Measurements from ENCODE around the gene GGA1.

GGA1 gene, protein sequence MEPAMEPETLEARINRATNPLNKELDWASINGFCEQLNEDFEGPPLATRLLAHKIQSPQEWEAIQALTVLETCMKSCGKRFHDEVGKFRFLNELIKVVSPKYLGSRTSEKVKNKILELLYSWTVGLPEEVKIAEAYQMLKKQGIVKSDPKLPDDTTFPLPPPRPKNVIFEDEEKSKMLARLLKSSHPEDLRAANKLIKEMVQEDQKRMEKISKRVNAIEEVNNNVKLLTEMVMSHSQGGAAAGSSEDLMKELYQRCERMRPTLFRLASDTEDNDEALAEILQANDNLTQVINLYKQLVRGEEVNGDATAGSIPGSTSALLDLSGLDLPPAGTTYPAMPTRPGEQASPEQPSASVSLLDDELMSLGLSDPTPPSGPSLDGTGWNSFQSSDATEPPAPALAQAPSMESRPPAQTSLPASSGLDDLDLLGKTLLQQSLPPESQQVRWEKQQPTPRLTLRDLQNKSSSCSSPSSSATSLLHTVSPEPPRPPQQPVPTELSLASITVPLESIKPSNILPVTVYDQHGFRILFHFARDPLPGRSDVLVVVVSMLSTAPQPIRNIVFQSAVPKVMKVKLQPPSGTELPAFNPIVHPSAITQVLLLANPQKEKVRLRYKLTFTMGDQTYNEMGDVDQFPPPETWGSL

DNA sequence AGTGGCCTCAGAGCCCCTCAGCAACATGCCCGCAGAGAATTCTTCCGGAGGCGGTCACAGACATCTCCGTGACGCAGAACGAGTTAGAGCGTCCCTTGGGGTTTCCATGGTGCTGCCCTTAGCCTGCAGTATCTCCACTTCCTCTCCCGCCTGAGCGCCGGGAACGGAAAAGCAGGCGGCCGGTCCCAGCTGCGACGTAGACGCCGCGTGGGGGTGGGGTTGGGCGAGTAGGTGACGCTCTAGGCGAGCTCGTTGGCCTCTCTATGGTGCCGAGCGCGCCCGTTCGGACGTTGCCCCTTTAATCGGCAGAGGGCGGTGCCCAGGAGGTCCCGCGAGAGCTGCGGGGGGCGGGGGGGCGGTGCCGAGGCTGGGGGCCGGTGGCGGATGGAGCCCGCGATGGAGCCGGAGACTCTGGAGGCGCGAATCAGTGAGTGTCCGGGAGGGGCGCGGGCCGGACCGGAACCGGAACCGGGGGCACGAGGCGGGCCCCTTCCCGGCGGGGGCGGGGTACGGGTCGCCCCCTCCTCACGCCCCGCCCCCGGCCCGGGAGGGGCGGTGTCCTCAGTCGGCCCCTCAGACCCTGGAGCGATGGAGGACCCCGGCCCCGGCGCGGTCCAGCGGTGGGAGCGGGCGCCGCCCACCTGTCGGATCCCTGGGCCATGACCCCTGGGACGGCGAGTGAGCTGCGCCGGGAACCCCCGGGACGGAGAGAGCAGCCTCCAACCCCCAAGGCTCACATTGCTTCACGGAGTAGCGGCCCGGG lies at the start of gene GGA1:
GGA1 (plus strand) TSS at position 358 of the 763 bp plus-strand sequence; CDS start at position 385, 27 bp downstream.
- TF ChIP-seq POLR2A (IDR thresholded peaks at IDR 0.05; ENCODE audit: low read length) (peak; percentile 70), GATA1 (IDR thresholded peaks at IDR 0.05; ENCODE audit: low read depth, low read length) (no peak)
- DNase-seq, result peak; percentile 98

DNA sequence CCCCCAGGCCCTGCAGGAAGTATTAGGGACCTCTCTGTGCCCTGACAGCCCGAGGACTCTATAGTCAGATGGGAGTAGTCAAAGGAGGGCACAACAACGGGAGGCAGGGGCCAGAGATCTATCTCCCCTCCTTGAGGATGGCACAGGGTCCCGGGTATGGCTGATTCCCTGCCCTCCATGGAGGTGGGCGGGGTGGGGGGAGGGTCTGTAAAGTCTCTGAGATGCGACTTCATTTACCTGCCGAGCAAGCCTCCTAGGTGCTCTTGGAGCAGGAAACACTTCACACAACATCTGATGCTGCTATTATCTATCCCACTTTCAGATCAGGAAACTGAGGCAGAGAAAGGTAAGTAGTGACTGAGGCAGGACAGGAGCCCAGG lies 49.1 kb upstream of the GGA1 start:
- DNase-seq, result no peak
- TF ChIP-seq GATA1 (IDR thresholded peaks at IDR 0.05; ENCODE audit: low read depth, low read length) (no peak), POLR2A (IDR thresholded peaks at IDR 0.05; ENCODE audit: low read length) (no peak)

GRCh38 chr22:37559901-37560607 lies 48.6 kb upstream of the GGA1 start, which contains the start of gene CDC42EP1:
Gene CDC42EP1 (plus strand): TSS chr22:37560480. CDS start chr22:37566350, 5,870 bp downstream.
- TF ChIP-seq POLR2A (IDR thresholded peaks at IDR 0.05; ENCODE audit: low read length), result no peak
- TF ChIP-seq GATA1 (IDR thresholded peaks at IDR 0.05; ENCODE audit: low read depth, low read length), result no peak
- DNase-seq, result peak in 1 of 2 experiments; percentile 39

- no peak for DNase-seq
- TF ChIP-seq GATA1 (IDR thresholded peaks at IDR 0.05; ENCODE audit: low read depth, low read length) (no peak), POLR2A (IDR thresholded peaks at IDR 0.05; ENCODE audit: low read length) (no peak)
These were observed 47.9 kb upstream of the GGA1 start for GRCh38 chr22:37560608-37561211.

DNA sequence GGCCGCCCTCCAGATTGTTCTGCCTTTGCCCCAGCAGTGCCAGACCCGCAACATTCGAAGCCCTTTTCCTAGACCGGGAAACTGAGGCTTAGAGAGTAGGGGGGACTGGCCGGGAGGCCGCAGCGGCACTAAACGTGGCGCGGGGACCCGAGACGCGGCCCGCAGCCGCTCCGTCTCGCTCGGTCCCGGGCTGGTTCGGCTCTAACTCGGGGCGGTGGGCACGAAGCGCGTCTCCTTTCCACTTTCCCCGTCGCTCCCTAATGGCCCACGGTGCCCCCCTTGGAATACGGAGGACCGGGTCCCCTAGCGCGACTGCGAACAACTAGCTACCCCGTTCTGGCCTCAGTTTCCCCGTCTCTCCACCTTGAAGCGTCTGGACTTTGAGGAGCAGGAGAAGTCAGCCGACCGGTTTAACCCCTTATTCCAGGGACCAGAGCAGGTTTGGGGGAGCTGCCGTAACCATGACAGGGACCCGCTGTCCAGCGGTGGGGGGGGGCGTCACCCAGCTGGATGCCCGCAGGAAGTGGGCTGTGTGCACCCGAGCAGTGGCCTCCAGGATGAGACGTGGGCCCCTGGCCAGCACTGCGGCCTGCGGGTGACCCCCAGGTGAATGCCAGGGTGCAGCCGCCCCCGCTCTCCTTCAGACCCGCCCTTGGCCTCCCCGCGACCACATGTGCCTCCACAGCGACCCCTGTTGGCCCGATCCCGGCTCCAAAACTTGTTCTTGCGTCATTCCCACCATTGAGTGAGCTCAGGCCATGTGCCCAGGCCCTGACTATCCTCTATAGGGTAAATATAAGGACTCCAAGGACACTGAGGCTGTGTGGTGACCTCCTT lies 47.2 kb upstream of the GGA1 start:
- TF ChIP-seq POLR2A (IDR thresholded peaks at IDR 0.05; ENCODE audit: low read length) (no peak), GATA1 (IDR thresholded peaks at IDR 0.05; ENCODE audit: low read depth, low read length) (no peak)
- DNase-seq, result peak; percentile 77 to 86

DNA sequence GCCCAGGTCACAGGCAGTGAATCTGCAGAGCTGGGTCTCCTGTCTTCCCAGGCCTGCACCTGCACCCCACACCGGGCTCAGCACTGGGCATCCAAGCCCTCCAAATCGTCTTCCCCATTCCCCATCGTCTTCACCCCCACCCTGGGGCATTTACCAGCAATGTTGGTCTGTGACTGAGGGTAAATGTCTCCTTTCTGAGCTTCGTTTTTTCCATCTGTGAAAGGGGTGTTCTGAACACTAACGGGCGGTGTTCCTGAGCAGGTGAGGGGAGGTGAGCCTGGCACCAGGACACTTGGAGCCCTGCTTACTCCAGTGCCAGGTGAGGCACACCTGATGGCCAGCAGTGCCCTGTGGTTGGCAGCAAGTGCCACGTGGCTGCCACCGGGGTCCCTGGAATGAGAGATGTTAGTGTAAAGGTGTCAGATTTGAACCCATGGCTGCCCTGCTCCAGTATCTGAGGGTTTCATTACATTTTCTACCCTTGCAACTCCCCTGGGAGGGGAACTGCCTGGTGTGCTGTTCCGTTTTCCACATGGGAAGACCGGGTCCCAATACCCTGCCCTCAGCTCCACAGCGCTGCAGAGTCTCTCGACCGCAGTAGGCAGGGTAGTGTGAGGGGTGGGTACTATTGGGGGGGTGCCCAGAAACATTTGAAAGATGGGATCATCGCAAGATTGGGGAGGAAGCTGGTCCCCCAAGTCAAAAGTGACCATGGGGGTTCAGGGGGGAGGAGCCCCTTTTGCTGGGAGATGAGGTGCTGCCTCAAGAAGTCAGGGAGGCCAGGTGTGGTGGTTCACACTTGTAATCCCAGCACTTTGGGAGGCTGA lies 46.4 kb upstream of the GGA1 start:
- TF ChIP-seq GATA1 (IDR thresholded peaks at IDR 0.05; ENCODE audit: low read depth, low read length) (no peak), POLR2A (IDR thresholded peaks at IDR 0.05; ENCODE audit: low read length) (no peak)

DNA sequence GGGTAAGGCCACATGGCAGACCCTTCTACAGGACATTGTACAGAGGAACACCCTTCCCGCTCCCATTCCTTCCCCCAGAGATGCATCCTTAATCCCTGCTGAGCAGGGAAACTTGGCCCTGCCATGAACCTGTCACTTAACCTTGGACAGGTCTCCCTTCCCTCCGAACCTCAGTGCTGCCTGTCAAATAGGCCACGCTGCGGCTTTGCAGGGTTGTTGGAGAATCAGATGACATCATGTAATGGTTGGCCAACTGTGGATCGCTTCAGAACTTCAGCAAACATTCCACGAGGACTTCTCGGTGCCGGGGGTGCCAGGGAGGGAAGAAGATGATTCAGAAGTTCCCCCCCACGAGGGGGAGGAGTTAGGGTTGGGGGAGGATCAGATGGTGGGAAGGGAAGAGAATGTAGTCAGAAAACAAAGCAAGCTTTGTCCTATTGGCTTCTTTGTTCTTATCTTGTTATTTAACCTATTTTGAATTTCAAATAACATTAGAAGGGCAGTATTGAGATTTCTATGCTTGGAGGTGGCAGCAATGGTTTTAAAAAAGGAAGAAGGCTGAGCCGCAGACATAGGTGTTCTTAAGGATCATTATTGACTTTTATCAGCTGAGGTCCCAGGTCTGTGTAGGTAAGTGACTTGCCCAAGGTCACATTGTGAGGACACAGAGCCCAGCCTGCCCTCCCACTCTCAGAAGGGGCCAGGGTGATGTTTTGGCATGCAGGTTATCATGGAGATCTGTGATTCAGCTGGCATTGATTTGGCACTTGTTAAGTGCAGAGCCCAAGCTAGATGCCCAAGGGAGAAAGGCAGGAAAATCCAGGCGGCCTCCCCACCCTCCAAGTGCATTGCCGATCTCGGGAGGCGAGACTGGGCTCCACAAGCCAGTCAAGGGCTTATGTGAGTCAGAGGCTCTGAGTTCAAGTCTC lies 45.2 kb upstream of the GGA1 start:
- TF ChIP-seq POLR2A (IDR thresholded peaks at IDR 0.05; ENCODE audit: low read length) (no peak), GATA1 (IDR thresholded peaks at IDR 0.05; ENCODE audit: low read depth, low read length) (no peak)
- no peak for DNase-seq

More for the DNA sequence above, 46.4 kb upstream of the GGA1 start:
- no peak for DNase-seq

DNA sequence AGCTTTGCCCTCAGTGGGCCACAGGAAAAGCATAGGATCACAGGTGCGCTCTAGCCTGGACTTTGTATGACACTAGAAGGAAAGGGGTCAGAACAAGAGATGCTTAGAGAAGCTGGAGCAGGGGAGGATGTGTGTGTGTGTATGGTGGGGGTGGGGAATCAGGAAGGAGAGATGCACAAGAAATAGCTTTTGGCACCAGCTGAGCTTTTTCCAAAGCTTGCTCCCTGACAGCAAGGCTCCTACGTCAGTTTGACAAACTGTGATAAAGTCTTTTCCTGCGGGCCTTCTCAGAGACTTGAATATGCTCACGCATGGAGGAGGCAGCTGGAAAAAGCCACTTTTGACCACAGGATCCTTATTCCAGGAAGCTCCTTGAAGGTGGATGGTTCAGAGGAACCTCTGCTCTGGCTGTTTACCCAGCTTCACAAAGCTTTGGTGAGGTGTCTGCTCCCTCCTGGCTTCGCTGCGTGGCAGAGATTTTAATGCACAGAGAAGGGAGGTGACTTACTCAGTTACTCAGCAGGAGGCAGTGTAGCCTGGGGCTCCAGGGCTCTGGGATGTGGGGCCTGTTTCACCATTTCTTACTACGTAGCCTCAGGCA lies 44.4 kb upstream of the GGA1 start:
- no peak for DNase-seq
- TF ChIP-seq GATA1 (IDR thresholded peaks at IDR 0.05; ENCODE audit: low read depth, low read length), result no peak
- TF ChIP-seq POLR2A (IDR thresholded peaks at IDR 0.05; ENCODE audit: low read length), result no peak

- no peak for TF ChIP-seq GATA1 (IDR thresholded peaks at IDR 0.05; ENCODE audit: low read depth, low read length)
- no peak for TF ChIP-seq POLR2A (IDR thresholded peaks at IDR 0.05; ENCODE audit: low read length)
- DNase-seq, result no peak
These were observed 42.8 kb upstream of the GGA1 start for GRCh38 chr22:37565830-37566229.

DNA sequence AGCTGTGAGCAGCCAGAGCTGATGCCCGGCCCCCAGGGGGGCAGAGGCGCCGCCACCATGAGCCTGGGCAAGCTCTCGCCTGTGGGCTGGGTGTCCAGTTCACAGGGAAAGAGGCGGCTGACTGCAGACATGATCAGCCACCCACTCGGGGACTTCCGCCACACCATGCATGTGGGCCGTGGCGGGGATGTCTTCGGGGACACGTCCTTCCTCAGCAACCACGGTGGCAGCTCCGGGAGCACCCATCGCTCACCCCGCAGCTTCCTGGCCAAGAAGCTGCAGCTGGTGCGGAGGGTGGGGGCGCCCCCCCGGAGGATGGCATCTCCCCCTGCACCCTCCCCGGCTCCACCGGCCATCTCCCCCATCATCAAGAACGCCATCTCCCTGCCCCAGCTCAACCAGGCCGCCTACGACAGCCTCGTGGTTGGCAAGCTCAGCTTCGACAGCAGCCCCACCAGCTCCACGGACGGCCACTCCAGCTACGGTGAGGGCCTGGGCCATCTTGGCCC lies 42.3 kb upstream of the GGA1 start:
- no peak for DNase-seq
- TF ChIP-seq GATA1 (IDR thresholded peaks at IDR 0.05; ENCODE audit: low read depth, low read length), result no peak
- TF ChIP-seq POLR2A (IDR thresholded peaks at IDR 0.05; ENCODE audit: low read length), result no peak
